Liver (tissue), 9 donors: ENCODE data around the gene CD14. TPM values are rescaled to one million over a fixed set of nuclear protein-coding genes. Genes with fewer than 3 reads are reported as not detected.

Experiments
- DNase-seq: peaks from one replicate; pipeline ENCODE4 v3.0.0-alpha.2; 2017; ENCODE audit warnings: low spot score
- H3K27ac ChIP-seq, 2 donors: one replicate each; pipeline ENCODE4 v1.7.0; 2013; ENCODE audit warnings: inconsistent platforms in 2 of 2, low read length in 2 of 2, control low read depth in 1 of 2, low read depth in 1 of 2, mild to moderate bottlenecking in 1 of 2
- H3K27me3 ChIP-seq, 4 donors: one replicate each; pipeline versions ENCODE4 v1.6.1 to v1.7.0; 2013; ENCODE audit warnings: low read length in 3 of 4, inconsistent platforms in 1 of 4, mild to moderate bottlenecking in 1 of 4, moderate library complexity in 1 of 4; ENCODE audit not compliant: control insufficient read depth in 4 of 4, insufficient read depth in 4 of 4
- H3K36me3 ChIP-seq, 4 donors: one replicate each; pipeline versions ENCODE4 v1.6.1 to v1.7.0; 2013; ENCODE audit warnings: low read length in 3 of 4, mild to moderate bottlenecking in 3 of 4, low read depth in 1 of 4, moderate library complexity in 1 of 4; ENCODE audit not compliant: control insufficient read depth in 4 of 4, insufficient read depth in 3 of 4
- H3K4me1 ChIP-seq, 4 donors: one replicate each; pipeline versions ENCODE4 v1.6.1 to v1.7.0; 2013; ENCODE audit warnings: low read length in 3 of 4, mild to moderate bottlenecking in 3 of 4, moderate library complexity in 1 of 4; ENCODE audit not compliant: control insufficient read depth in 4 of 4, insufficient read depth in 4 of 4
- H3K4me3 ChIP-seq, 3 donors: one replicate each; pipeline versions ENCODE4 v1.6.1 to v1.7.0; 2013; ENCODE audit warnings: low read length in 3 of 3, control low read depth in 1 of 3, low read depth in 1 of 3, mild to moderate bottlenecking in 1 of 3
- H3K9ac ChIP-seq, 2 donors: one replicate each; pipeline ENCODE4 v1.7.0; 2013; ENCODE audit warnings: low read length in 2 of 2, mild to moderate bottlenecking in 2 of 2, moderate library complexity in 2 of 2, control low read depth in 1 of 2, low read depth in 1 of 2
- H3K9me3 ChIP-seq, 4 donors: one replicate each; pipeline versions ENCODE4 v1.6.1 to v1.7.0; 2013; ENCODE audit warnings: low read length in 3 of 4; ENCODE audit not compliant: control insufficient read depth in 4 of 4
- CTCF ChIP-seq: fragments of 150-350 bp; IDR thresholded peaks from 2 replicates; pipeline ENCODE4 v1.5.1; 2017; ENCODE audit warnings: improper control_type of control experiment, low read depth, low read length; ENCODE audit not compliant: missing input control
- EGR1 ChIP-seq, 2 donors: IDR thresholded peaks; 2 replicates each; pipeline ENCODE4 v1.6.1; 2016 to 2018; ENCODE audit warnings: antibody characterized with exemption in 2 of 2, low read depth in 2 of 2
- FOXA1 ChIP-seq: IDR thresholded peaks from 2 replicates; pipeline ENCODE4 v1.6.1; 2016; ENCODE audit warnings: antibody characterized with exemption
- FOXA2 ChIP-seq: IDR thresholded peaks from 2 replicates; pipeline ENCODE4 v1.6.1; 2016; ENCODE audit warnings: antibody characterized with exemption
- GABPA ChIP-seq, 2 donors: IDR thresholded peaks in 1 of 2; conservative IDR thresholded peaks in 1 of 2; 2 replicates each; pipeline ENCODE4 v1.6.1; 2016; ENCODE audit warnings: antibody characterized with exemption in 2 of 2, mild to moderate bottlenecking in 1 of 2, moderate library complexity in 1 of 2
- HNF4A ChIP-seq, 2 donors: conservative IDR thresholded peaks; 2 replicates each; pipeline ENCODE4 v1.6.1; 2016; ENCODE audit warnings: antibody characterized with exemption in 2 of 2, mild to moderate bottlenecking in 2 of 2
- HNF4G ChIP-seq: IDR thresholded peaks from 2 replicates; pipeline ENCODE4 v1.6.1; 2016; ENCODE audit warnings: antibody characterized with exemption
- JUND ChIP-seq, 2 donors: IDR thresholded peaks; 2 replicates each; pipeline ENCODE4 v1.6.1; 2016; ENCODE audit warnings: antibody characterized with exemption in 2 of 2
- MAX ChIP-seq: IDR thresholded peaks from 2 replicates; pipeline ENCODE4 v1.6.1; 2016; ENCODE audit warnings: antibody characterized with exemption
- NR2F2 ChIP-seq: IDR thresholded peaks from 2 replicates; pipeline ENCODE4 v1.6.1; 2016; ENCODE audit warnings: antibody characterized with exemption
- RAD21 ChIP-seq, 2 donors: IDR thresholded peaks; 2 replicates each; pipeline ENCODE4 v1.6.1; 2016; ENCODE audit warnings: antibody characterized with exemption in 2 of 2, mild to moderate bottlenecking in 2 of 2
- RXRA ChIP-seq, 2 donors: IDR thresholded peaks; 2 replicates each; pipeline ENCODE4 v1.6.1; 2017 to 2018; ENCODE audit warnings: antibody characterized with exemption in 2 of 2, mild to moderate bottlenecking in 1 of 2
- SP1 ChIP-seq: IDR thresholded peaks from 2 replicates; pipeline ENCODE4 v1.6.1; 2018; ENCODE audit warnings: antibody characterized with exemption, mild to moderate bottlenecking
- TAF1 ChIP-seq: conservative IDR thresholded peaks from 2 replicates; pipeline ENCODE4 v1.6.1; 2016; ENCODE audit warnings: antibody characterized with exemption, mild to moderate bottlenecking
- YY1 ChIP-seq: IDR thresholded peaks from 2 replicates; pipeline ENCODE4 v1.6.1; 2016; ENCODE audit warnings: antibody characterized with exemption, mild to moderate bottlenecking
- ZBTB33 ChIP-seq: IDR thresholded peaks from 2 replicates; pipeline ENCODE4 v1.6.1; 2016; ENCODE audit warnings: antibody characterized with exemption
- WGBS: extraction: QIAGEN DNeasy Blood & Tissue Kit; methylation state at CpG from one replicate; pipeline ENCODE4 v1.1.7; 2013; 5-methylcytosine and 5-hydroxymethylcytosine counted together
- polyA plus RNA-seq, 2 donors: library from polyadenylated mRNA; stranded (reverse) in 1 of 2; unstranded in 1 of 2; fragments of 200-250 nt in 1 of 2; fragments of >200 nt in 1 of 2; fragmentation: Nextera tagmentation in 1 of 2; extraction: Ambion mirVana in 1 of 2; gene quantifications; one replicate each; pipeline versions ENCODE4 v1.2.1 to v1.2.3, GENCODE V29; 2013 to 2015
- total RNA-seq, 2 donors: library from RNA; depleted of rRNA; stranded (reverse); fragments of >200 nt; gene quantifications; one replicate each; pipeline ENCODE4 v1.2.3, GENCODE V29; 2014
- TF ChIP-seq, protein P1 (sequence below): IDR thresholded peaks from 2 replicates; pipeline ENCODE4 v1.6.1; 2016; ENCODE audit warnings: antibody characterized with exemption, mild to moderate bottlenecking
- TF ChIP-seq, protein P2 (sequence below): IDR thresholded peaks from 2 replicates; pipeline ENCODE4 v1.6.1; 2016; ENCODE audit warnings: antibody characterized with exemption
- donor health status: healthy.
- donor health status: healthy.
- donor health status: healthy.
- donor health status: healthy.
- donor health status: healthy.

Gene CD14
- total and polyA plus RNA-seq, 4 donors, result 61.0 to 343 (median 287) TPM

GRCh38 chr5:140608722-140609121 lies 24.3 kb downstream of the CD14 start:
- H3K4me1 ChIP-seq, result peaks cover 0 to 7% (median 3%) of the 10 kb centered on the region in 4 donors
- no peak for TF ChIP-seq MAX
- no peak for DNase-seq
- H3K36me3 ChIP-seq, result no peaks in the 10 kb centered on the region
- H3K27ac ChIP-seq, result no peak overlapping the region
- no peaks in the 10 kb centered on the region for H3K9me3 ChIP-seq
- no peaks in the 10 kb centered on the region for H3K27me3 ChIP-seq
- no peak overlapping the region for H3K9ac ChIP-seq
- H3K4me3 ChIP-seq, result no peak overlapping the region

GRCh38 chr5:140607031-140607430 lies 25.9 kb downstream of the CD14 start:
- Histone ChIP-seq H3K36me3 (no peaks in the 10 kb centered on the region), H3K27me3 (no peaks in the 10 kb centered on the region), H3K4me3 (no peak overlapping the region), H3K9me3 (no peaks in the 10 kb centered on the region), H3K4me1 (peaks cover 0 to 16% (median 6%) of the 10 kb centered on the region in 4 donors), H3K9ac (no peak overlapping the region), H3K27ac (peak overlapping the region; percentile 83 to 85)
- WGBS, result 35% methylated on average over 2 of the region's 2 CpGs
- TF ChIP-seq TAF1, result no peak
- peak; percentile 91 for TF ChIP-seq SP1
- peak; percentile 92 for TF ChIP-seq FOXA2
- TF ChIP-seq, protein P1, sequence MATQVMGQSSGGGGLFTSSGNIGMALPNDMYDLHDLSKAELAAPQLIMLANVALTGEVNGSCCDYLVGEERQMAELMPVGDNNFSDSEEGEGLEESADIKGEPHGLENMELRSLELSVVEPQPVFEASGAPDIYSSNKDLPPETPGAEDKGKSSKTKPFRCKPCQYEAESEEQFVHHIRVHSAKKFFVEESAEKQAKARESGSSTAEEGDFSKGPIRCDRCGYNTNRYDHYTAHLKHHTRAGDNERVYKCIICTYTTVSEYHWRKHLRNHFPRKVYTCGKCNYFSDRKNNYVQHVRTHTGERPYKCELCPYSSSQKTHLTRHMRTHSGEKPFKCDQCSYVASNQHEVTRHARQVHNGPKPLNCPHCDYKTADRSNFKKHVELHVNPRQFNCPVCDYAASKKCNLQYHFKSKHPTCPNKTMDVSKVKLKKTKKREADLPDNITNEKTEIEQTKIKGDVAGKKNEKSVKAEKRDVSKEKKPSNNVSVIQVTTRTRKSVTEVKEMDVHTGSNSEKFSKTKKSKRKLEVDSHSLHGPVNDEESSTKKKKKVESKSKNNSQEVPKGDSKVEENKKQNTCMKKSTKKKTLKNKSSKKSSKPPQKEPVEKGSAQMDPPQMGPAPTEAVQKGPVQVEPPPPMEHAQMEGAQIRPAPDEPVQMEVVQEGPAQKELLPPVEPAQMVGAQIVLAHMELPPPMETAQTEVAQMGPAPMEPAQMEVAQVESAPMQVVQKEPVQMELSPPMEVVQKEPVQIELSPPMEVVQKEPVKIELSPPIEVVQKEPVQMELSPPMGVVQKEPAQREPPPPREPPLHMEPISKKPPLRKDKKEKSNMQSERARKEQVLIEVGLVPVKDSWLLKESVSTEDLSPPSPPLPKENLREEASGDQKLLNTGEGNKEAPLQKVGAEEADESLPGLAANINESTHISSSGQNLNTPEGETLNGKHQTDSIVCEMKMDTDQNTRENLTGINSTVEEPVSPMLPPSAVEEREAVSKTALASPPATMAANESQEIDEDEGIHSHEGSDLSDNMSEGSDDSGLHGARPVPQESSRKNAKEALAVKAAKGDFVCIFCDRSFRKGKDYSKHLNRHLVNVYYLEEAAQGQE, result peak; percentile 67
- peak in 1 of 2 donors; percentile 76 for TF ChIP-seq EGR1 (IDR thresholded peaks at IDR 0.05; ENCODE audit: low read depth in 2 of 2)
- TF ChIP-seq CTCF, result no peak
- TF ChIP-seq GABPA (IDR thresholded peaks at IDR 0.05 in 1 of 2, conservative IDR thresholded peaks at IDR 0.05 in 1 of 2), result peak in 1 of 2 donors; percentile 35
- peak; percentile 55 for TF ChIP-seq HNF4G
- TF ChIP-seq RXRA (IDR thresholded peaks at IDR 0.05), result peak; percentile 90 to 96
- TF ChIP-seq MAX, result peak; percentile 72
- TF ChIP-seq ZBTB33, result peak; percentile 86
- peak; percentile 85 for TF ChIP-seq FOXA1
- TF ChIP-seq RAD21 (IDR thresholded peaks at IDR 0.05), result peak in 1 of 2 donors; percentile 44
- TF ChIP-seq YY1, result peak; percentile 77
- peak; percentile 57 to 83 for TF ChIP-seq JUND (IDR thresholded peaks at IDR 0.05)
- no peak for TF ChIP-seq NR2F2
- TF ChIP-seq, protein P2, sequence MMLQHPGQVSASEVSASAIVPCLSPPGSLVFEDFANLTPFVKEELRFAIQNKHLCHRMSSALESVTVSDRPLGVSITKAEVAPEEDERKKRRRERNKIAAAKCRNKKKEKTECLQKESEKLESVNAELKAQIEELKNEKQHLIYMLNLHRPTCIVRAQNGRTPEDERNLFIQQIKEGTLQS, result peak; percentile 95
- TF ChIP-seq HNF4A (conservative IDR thresholded peaks at IDR 0.05), result peak; percentile 85 to 90
- no peak for DNase-seq
